GM12878 (cell line): Measurements from ENCODE around the gene TCTN1.
"Not testable (repeated sequence)": the region's sequence is repeated elsewhere in the genome, so short reads cannot be mapped to it uniquely, and the experiment has no call there.

Experiments used
- BACH1 ChIP-seq: fragments of 450-650 bp; IDR thresholded peaks from 2 replicates; pipeline ENCODE4 v1.6.1; 2017; ENCODE audit warnings: mild to moderate bottlenecking, borderline replicate concordance
- EP300 ChIP-seq, 2 experiments: fragments of 150-350 bp in 1 of 2; IDR thresholded peaks; 2 replicates each; pipeline ENCODE4 v1.6.1; 2011 to 2012; ENCODE audit warnings: low read depth in 2 of 2, low read length in 2 of 2, borderline replicate concordance in 1 of 2, improper control_type of control experiment in 1 of 2, inconsistent platforms in 1 of 2; ENCODE audit not compliant: control insufficient read depth in 1 of 2
- KDM1A ChIP-seq: fragments of 200-600 bp; sonication (generic); IDR thresholded peaks from 2 replicates; pipeline ENCODE4 v1.6.1; 2016; ENCODE audit warnings: borderline replicate concordance
- MYC ChIP-seq: IDR thresholded peaks from 2 replicates; pipeline ENCODE4 v1.6.1; 2011; ENCODE audit warnings: mild to moderate bottlenecking, low read length, moderate library complexity, inconsistent platforms; ENCODE audit not compliant: insufficient read depth, insufficient replicate concordance, insufficient read length, severe bottlenecking
- NR2C2 ChIP-seq: IDR thresholded peaks from 2 replicates; pipeline ENCODE4 v1.6.1; 2011; ENCODE audit warnings: borderline replicate concordance, low read depth; ENCODE audit not compliant: control insufficient read depth, insufficient read length
- POLR2A ChIP-seq: IDR thresholded peaks from 2 replicates; pipeline ENCODE4 v1.6.1; 2011; ENCODE audit warnings: low read depth, mild to moderate bottlenecking, low read length
- TAF1 ChIP-seq: IDR thresholded peaks from 2 replicates; pipeline ENCODE4 v1.6.1; 2011; ENCODE audit warnings: mild to moderate bottlenecking, low read depth, low read length, borderline replicate concordance
- TF ChIP-seq, protein P1 (sequence below), 3 experiments: IDR thresholded peaks in 2 of 3; conservative IDR thresholded peaks in 1 of 3; 2 replicates each; pipeline ENCODE4 v1.5.1; 2011; ENCODE audit warnings: low read depth in 3 of 3, low read length in 3 of 3, mild to moderate bottlenecking in 3 of 3, control low read depth in 2 of 3, moderate library complexity in 2 of 3, inconsistent platforms in 1 of 3, mixed read lengths in 1 of 3; ENCODE audit not compliant: control insufficient read depth in 2 of 3, insufficient read depth in 1 of 3; ENCODE audit errors: extremely low read depth in 1 of 3
- TF ChIP-seq, protein P2 (sequence below): IDR thresholded peaks from 2 replicates; pipeline ENCODE4 v1.6.1; 2011; ENCODE audit warnings: mild to moderate bottlenecking, low read depth, low read length, moderate library complexity; ENCODE audit not compliant: insufficient replicate concordance

DNA sequence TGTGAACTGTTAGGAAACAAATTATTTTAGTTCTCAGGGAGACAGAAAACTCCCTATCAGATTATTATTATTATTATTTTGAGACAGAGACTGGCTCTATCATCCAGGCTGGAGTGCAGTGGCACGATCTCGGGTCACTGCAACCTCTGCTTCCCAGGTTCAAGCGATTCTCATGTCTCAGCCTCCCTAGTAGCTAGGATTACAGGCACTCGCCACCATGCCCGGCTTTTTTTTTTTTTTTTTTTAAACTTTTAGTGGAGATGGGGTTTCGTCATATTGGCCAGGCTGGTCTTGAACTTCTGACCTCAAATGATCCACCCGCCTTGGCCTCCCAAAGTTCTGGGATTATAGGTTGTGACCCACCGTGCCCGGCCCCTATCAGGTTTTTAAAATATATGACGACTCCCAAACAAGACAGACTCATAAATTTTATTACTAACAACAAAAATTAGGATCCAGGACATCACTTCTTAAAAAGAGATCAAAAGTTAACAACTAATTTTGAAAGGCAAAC, 39.2 kb upstream of the TCTN1 start:
- TF ChIP-seq MYC; POLR2A; BACH1; NR2C2; TAF1; EP300 (IDR thresholded peaks at IDR 0.05; ENCODE audit: borderline replicate concordance in 1 of 2, control insufficient read depth in 1 of 2, low read depth in 2 of 2, low read length in 2 of 2); KDM1A: not testable (repeated sequence)
- TF ChIP-seq, protein P1, sequence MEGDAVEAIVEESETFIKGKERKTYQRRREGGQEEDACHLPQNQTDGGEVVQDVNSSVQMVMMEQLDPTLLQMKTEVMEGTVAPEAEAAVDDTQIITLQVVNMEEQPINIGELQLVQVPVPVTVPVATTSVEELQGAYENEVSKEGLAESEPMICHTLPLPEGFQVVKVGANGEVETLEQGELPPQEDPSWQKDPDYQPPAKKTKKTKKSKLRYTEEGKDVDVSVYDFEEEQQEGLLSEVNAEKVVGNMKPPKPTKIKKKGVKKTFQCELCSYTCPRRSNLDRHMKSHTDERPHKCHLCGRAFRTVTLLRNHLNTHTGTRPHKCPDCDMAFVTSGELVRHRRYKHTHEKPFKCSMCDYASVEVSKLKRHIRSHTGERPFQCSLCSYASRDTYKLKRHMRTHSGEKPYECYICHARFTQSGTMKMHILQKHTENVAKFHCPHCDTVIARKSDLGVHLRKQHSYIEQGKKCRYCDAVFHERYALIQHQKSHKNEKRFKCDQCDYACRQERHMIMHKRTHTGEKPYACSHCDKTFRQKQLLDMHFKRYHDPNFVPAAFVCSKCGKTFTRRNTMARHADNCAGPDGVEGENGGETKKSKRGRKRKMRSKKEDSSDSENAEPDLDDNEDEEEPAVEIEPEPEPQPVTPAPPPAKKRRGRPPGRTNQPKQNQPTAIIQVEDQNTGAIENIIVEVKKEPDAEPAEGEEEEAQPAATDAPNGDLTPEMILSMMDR (IDR thresholded peaks at IDR 0.05 in 2 of 3, conservative IDR thresholded peaks at IDR 0.05 in 1 of 3; ENCODE audit: control insufficient read depth in 2 of 3, extremely low read depth in 1 of 3, insufficient read depth in 1 of 3, low read depth in 3 of 3, low read length in 3 of 3): not testable (repeated sequence)
- TF ChIP-seq, protein P2, sequence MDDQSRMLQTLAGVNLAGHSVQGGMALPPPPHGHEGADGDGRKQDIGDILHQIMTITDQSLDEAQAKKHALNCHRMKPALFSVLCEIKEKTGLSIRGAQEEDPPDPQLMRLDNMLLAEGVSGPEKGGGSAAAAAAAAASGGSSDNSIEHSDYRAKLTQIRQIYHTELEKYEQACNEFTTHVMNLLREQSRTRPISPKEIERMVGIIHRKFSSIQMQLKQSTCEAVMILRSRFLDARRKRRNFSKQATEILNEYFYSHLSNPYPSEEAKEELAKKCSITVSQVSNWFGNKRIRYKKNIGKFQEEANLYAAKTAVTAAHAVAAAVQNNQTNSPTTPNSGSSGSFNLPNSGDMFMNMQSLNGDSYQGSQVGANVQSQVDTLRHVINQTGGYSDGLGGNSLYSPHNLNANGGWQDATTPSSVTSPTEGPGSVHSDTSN: not testable (repeated sequence)
